ENCODE results near the gene C12orf56. TPM values are rescaled to one million over a fixed set of nuclear protein-coding genes. Genes with fewer than 3 reads are reported as not detected.

C12orf56 gene
- total RNA-seq, 1 experiment from 2014 or later: not detected

GRCh38 chr12:64258576-64258975, 132.0 kb downstream of the C12orf56 start:
- Mint-ChIP-seq H3K4me3 (ENCODE audit: unreplicated experiment) (no peak overlapping the region), H3K27me3 (ENCODE audit: insufficient read depth, unreplicated experiment) (no peaks in the 10 kb centered on the region), H3K9me3 (ENCODE audit: unreplicated experiment) (no peaks in the 10 kb centered on the region), H3K36me3 (ENCODE audit: insufficient read depth, unreplicated experiment) (no peaks in the 10 kb centered on the region), H3K27ac (ENCODE audit: low read depth, unreplicated experiment) (no peak overlapping the region), H3K4me1 (ENCODE audit: insufficient read depth, unreplicated experiment) (no peaks in the 10 kb centered on the region)
- ChIA-PET CTCF (interaction anchor here (0.5 to 5.7 kb wide), 7 partner anchors 234 to 445 kb away, joined by 3 to 101 read pairs (median 4); no protein-coding TSS in a partner anchor), POLR2A (interaction anchor here (0.6 to 1.1 kb wide), 3 partner anchors 12 to 426 kb away, joined by 4 read pairs; no protein-coding TSS in a partner anchor)
- no peak for TF ChIP-seq CTCF (IDR thresholded peaks at IDR 0.05; ENCODE audit: unreplicated experiment)
- BruUV-seq (replicated peaks): no TSS peak
- DNase-seq (ENCODE audit: unreplicated experiment): no peak
- intact Hi-C loops (cut with micrococcal nuclease): loop anchor here (10.0 kb wide), 1 partner anchor 174 kb away; no protein-coding TSS in a partner anchor

- H3K9me3 Mint-ChIP-seq (ENCODE audit: unreplicated experiment): no peaks in the 10 kb centered on the region
- H3K27ac Mint-ChIP-seq (ENCODE audit: low read depth, unreplicated experiment): no peak overlapping the region
- BruUV-seq (replicated peaks): no TSS peak
- TF ChIP-seq CTCF (IDR thresholded peaks at IDR 0.05; ENCODE audit: unreplicated experiment): peak; percentile 68
- intact Hi-C loops (cut with micrococcal nuclease): loop anchor here (1.0 to 10.0 kb wide), 3 partner anchors 171 to 430 kb away; no protein-coding TSS in a partner anchor
- H3K27me3 Mint-ChIP-seq (ENCODE audit: insufficient read depth, unreplicated experiment): no peaks in the 10 kb centered on the region
- ChIA-PET POLR2A (interaction anchor here (0.6 to 1.5 kb wide), 8 partner anchors 137 to 455 kb away, joined by 3 to 4 read pairs (median 4); no protein-coding TSS in a partner anchor), CTCF (interaction anchor here (0.6 to 5.7 kb wide), 22 partner anchors 9 to 1731 kb away, joined by 3 to 101 read pairs (median 4); partner anchors contain the start of gene SRGAP1)
- peaks cover 10% of the 10 kb centered on the region for H3K4me1 Mint-ChIP-seq (ENCODE audit: insufficient read depth, unreplicated experiment)
- peak; percentile 76 for DNase-seq (ENCODE audit: unreplicated experiment)
- H3K36me3 Mint-ChIP-seq (ENCODE audit: insufficient read depth, unreplicated experiment): no peaks in the 10 kb centered on the region
- no peak overlapping the region for H3K4me3 Mint-ChIP-seq (ENCODE audit: unreplicated experiment)
Measured at GRCh38 chr12:64256166-64256800, 134.3 kb downstream of the C12orf56 start.

GRCh38 chr12:64255249-64255648, 135.3 kb downstream of the C12orf56 start:
- intact Hi-C loops (cut with micrococcal nuclease): loop anchor here (10.0 kb wide), 1 partner anchor 170 kb away; no protein-coding TSS in a partner anchor
- Mint-ChIP-seq H3K4me3 (ENCODE audit: unreplicated experiment) (no peak overlapping the region), H3K4me1 (ENCODE audit: insufficient read depth, unreplicated experiment) (peaks cover 10% of the 10 kb centered on the region), H3K27me3 (ENCODE audit: insufficient read depth, unreplicated experiment) (no peaks in the 10 kb centered on the region), H3K27ac (ENCODE audit: low read depth, unreplicated experiment) (no peak overlapping the region), H3K9me3 (ENCODE audit: unreplicated experiment) (no peaks in the 10 kb centered on the region), H3K36me3 (ENCODE audit: insufficient read depth, unreplicated experiment) (no peaks in the 10 kb centered on the region)
- CTCF ChIA-PET: interaction anchor here (0.6 to 5.7 kb wide), 11 partner anchors 10 to 431 kb away, joined by 3 to 101 read pairs (median 4); partner anchors contain the start of gene SRGAP1
- TF ChIP-seq CTCF (IDR thresholded peaks at IDR 0.05; ENCODE audit: unreplicated experiment): no peak
- DNase-seq (ENCODE audit: unreplicated experiment): no peak
- no TSS peak for BruUV-seq (replicated peaks)
- POLR2A ChIA-PET: interaction anchor here (0.8 to 1.5 kb wide), 2 partner anchors 136 to 412 kb away, joined by 3 to 4 read pairs; no protein-coding TSS in a partner anchor

GRCh38 chr12:64253356-64253755, 137.2 kb downstream of the C12orf56 start:
- H3K9me3 Mint-ChIP-seq (ENCODE audit: unreplicated experiment): no peaks in the 10 kb centered on the region
- TF ChIP-seq CTCF (IDR thresholded peaks at IDR 0.05; ENCODE audit: unreplicated experiment): no peak
- no peaks in the 10 kb centered on the region for H3K36me3 Mint-ChIP-seq (ENCODE audit: insufficient read depth, unreplicated experiment)
- POLR2A ChIA-PET: interaction anchor here (1.0 to 1.2 kb wide), 5 partner anchors 10 to 409 kb away, joined by 3 to 11 read pairs (median 4); partner anchors contain the start of gene SRGAP1
- CTCF ChIA-PET: interaction anchor here (0.8 to 5.8 kb wide), 2 partner anchors 167 to 409 kb away, joined by 3 to 24 read pairs; partner anchors contain the start of gene SRGAP1
- intact Hi-C loops (cut with micrococcal nuclease): loop anchor here (10.0 kb wide), 1 partner anchor 169 kb away; no protein-coding TSS in a partner anchor
- no TSS peak for BruUV-seq (replicated peaks)
- H3K4me1 Mint-ChIP-seq (ENCODE audit: insufficient read depth, unreplicated experiment): peaks cover 10% of the 10 kb centered on the region
- DNase-seq (ENCODE audit: unreplicated experiment): no peak
- H3K4me3 Mint-ChIP-seq (ENCODE audit: unreplicated experiment): no peak overlapping the region
- no peaks in the 10 kb centered on the region for H3K27me3 Mint-ChIP-seq (ENCODE audit: insufficient read depth, unreplicated experiment)
- peak overlapping the region; percentile 59 for H3K27ac Mint-ChIP-seq (ENCODE audit: low read depth, unreplicated experiment)

All from MCF 10A (cell line).